GM12878 (cell line): Measurements from ENCODE around the gene TFCP2. TPM values are rescaled to one million over a fixed set of nuclear protein-coding genes. Genes with fewer than 3 reads are reported as not detected.

ENCODE experiments used
- ATAC-seq: fragments of 200-7000 bp; cut with Tn5 transposase; 3 replicates; pipeline ENCODE4 v1.9.1; 2020; ENCODE audit warnings: mild to moderate bottlenecking, moderate library complexity
- BruUV-seq: library from RNA; stranded (reverse); fragments of 400-500 nt; replicated peaks from 2 replicates; lab custom pipeline; 2021; lab: Mats Ljungman, UMichigan
- CTCF ChIA-PET: fragments of 300-600 bp; sonication (Branson Sonifier 250); formaldehyde crosslinking; extraction: SDS; loops from one replicate; lab custom pipeline; 2021; ENCODE audit warnings: inconsistent platforms; lab: Yijun Ruan, JAX
- POLR2A ChIA-PET: fragments of 350-600 bp; formaldehyde crosslinking; extraction: SDS; loops from one replicate; lab custom pipeline; 2021; ENCODE audit warnings: inconsistent platforms; lab: Charles Lee
- RAD21 ChIA-PET: fragments of 300-600 bp; sonication (Branson Sonifier 250); formaldehyde crosslinking; loops from one replicate; lab custom pipeline; 2023; ENCODE audit warnings: antibody characterized with exemption; ENCODE audit not compliant: unreplicated experiment; lab: Charles Lee
- SMC1A ChIA-PET: fragments of 300-600 bp; sonication (Branson Sonifier 250); formaldehyde crosslinking; loops from one replicate; lab custom pipeline; 2023; ENCODE audit not compliant: unreplicated experiment, uncharacterized antibody; lab: Charles Lee
- DNase-seq: peaks from one replicate; pipeline ENCODE4 v3.0.0-alpha.2; 2011; ENCODE audit warnings: low read depth, low spot score
- FAIRE-seq: peaks from 3 replicates; lab custom pipeline; 2011; peaks lifted over from hg19 to GRCh38; lab: Jason Lieb, UNC
- H2AFZ ChIP-seq: 2 replicates; pipeline ENCODE4 v1.6.0; 2011; ENCODE audit warnings: low read depth, low read length, control low read depth; ENCODE audit not compliant: control insufficient read depth
- H3K27ac ChIP-seq: 2 replicates; pipeline ENCODE4 v1.5.1; 2011; ENCODE audit warnings: control low read depth; ENCODE audit not compliant: control insufficient read depth, insufficient read depth
- H3K27me3 ChIP-seq, 2 experiments: replicated peaks in 1 of 2; 2 replicates each; pipeline versions ENCODE4 v1.6.0 to v1.6.1; 2011; ENCODE audit warnings: low read length in 1 of 2; ENCODE audit not compliant: control insufficient read depth in 2 of 2, insufficient read depth in 2 of 2
- H3K36me3 ChIP-seq, 2 experiments: 2 replicates each; pipeline ENCODE4 v1.5.1; 2011; ENCODE audit warnings: low read length in 1 of 2; ENCODE audit not compliant: control insufficient read depth in 2 of 2, insufficient read depth in 2 of 2
- H3K4me1 ChIP-seq: 2 replicates; pipeline ENCODE4 v1.6.1; 2011; ENCODE audit warnings: mild to moderate bottlenecking, low read length, moderate library complexity, mixed read lengths; ENCODE audit not compliant: control insufficient read depth, insufficient read depth
- H3K4me2 ChIP-seq: 2 replicates; pipeline ENCODE4 v1.6.0; 2011; ENCODE audit warnings: control low read depth; ENCODE audit not compliant: control insufficient read depth, insufficient read depth
- H3K4me3 ChIP-seq: fragments of 200-600 bp; sonication (generic); 2 replicates; pipeline ENCODE4 v1.5.1; 2016
- H3K79me2 ChIP-seq: 2 replicates; pipeline ENCODE4 v1.6.0; 2011; ENCODE audit warnings: low read length; ENCODE audit not compliant: control insufficient read depth, insufficient read depth
- H3K9ac ChIP-seq: 2 replicates; pipeline ENCODE4 v1.8.0; 2011; ENCODE audit warnings: low read length, control low read depth, mixed read lengths; ENCODE audit not compliant: control insufficient read depth, insufficient read depth
- H3K9me3 ChIP-seq: replicated peaks from 3 replicates; pipeline ENCODE4 v1.5.1; 2011; ENCODE audit warnings: mild to moderate bottlenecking, low read length; ENCODE audit not compliant: control insufficient read depth, insufficient read depth
- H4K20me1 ChIP-seq: 2 replicates; pipeline ENCODE4 v1.6.0; 2011; ENCODE audit not compliant: control insufficient read depth, insufficient read depth
- ATF7 ChIP-seq: fragments of 450-650 bp; IDR thresholded peaks from 2 replicates; pipeline ENCODE4 v1.6.1; 2016; ENCODE audit warnings: low read depth, mild to moderate bottlenecking
- EZH2 ChIP-seq: IDR thresholded peaks from 2 replicates; pipeline ENCODE4 v1.6.1; 2012; ENCODE audit warnings: low read depth, mild to moderate bottlenecking, control low read depth, inconsistent platforms, low read length, borderline replicate concordance; ENCODE audit not compliant: control insufficient read depth
- GATAD2B ChIP-seq: fragments of 450-650 bp; conservative IDR thresholded peaks from 2 replicates; pipeline ENCODE4 v1.6.1; 2017; ENCODE audit warnings: low read depth, mild to moderate bottlenecking, moderate library complexity
- MXI1 ChIP-seq: fragments of 150-350 bp; IDR thresholded peaks from 2 replicates; pipeline ENCODE4 v1.6.1; 2011; ENCODE audit warnings: low read depth, mild to moderate bottlenecking, inconsistent platforms, low read length, improper control_type of control experiment
- MYC ChIP-seq: IDR thresholded peaks from 2 replicates; pipeline ENCODE4 v1.6.1; 2011; ENCODE audit warnings: mild to moderate bottlenecking, low read length, moderate library complexity, inconsistent platforms; ENCODE audit not compliant: insufficient read depth, insufficient replicate concordance, insufficient read length, severe bottlenecking
- NFXL1 ChIP-seq: fragments of 450-650 bp; IDR thresholded peaks from 2 replicates; pipeline ENCODE4 v1.6.1; 2017; ENCODE audit warnings: antibody characterized with exemption, mild to moderate bottlenecking, borderline replicate concordance
- NRF1 ChIP-seq: conservative IDR thresholded peaks from 2 replicates; pipeline ENCODE4 v1.6.1; 2011; ENCODE audit warnings: mild to moderate bottlenecking, low read depth, low read length, improper control_type of control experiment
- POLR2AphosphoS2 ChIP-seq: IDR thresholded peaks from 2 replicates; pipeline ENCODE4 v1.6.1; 2011; ENCODE audit warnings: low read depth, mild to moderate bottlenecking, low read length, improper control_type of control experiment, moderate library complexity
- RAD51 ChIP-seq: fragments of 450-650 bp; IDR thresholded peaks from 2 replicates; pipeline ENCODE4 v1.6.1; 2016; ENCODE audit warnings: moderate library complexity, mild to moderate bottlenecking, inconsistent platforms
- RFX5 ChIP-seq: IDR thresholded peaks from 2 replicates; pipeline ENCODE4 v1.6.1; 2011; ENCODE audit warnings: low read depth, low read length, improper control_type of control experiment
- SIX5 ChIP-seq: IDR thresholded peaks from 2 replicates; pipeline ENCODE4 v1.6.1; 2011; ENCODE audit warnings: mild to moderate bottlenecking, low read depth, low read length, moderate library complexity; ENCODE audit not compliant: severe bottlenecking
- SP1 ChIP-seq: IDR thresholded peaks from one replicate; pipeline ENCODE4 v1.6.1; 2011; ENCODE audit warnings: low read depth, low read length
- TAF1 ChIP-seq: IDR thresholded peaks from 2 replicates; pipeline ENCODE4 v1.6.1; 2011; ENCODE audit warnings: mild to moderate bottlenecking, low read depth, low read length, borderline replicate concordance
- YBX1 ChIP-seq: fragments of 450-650 bp; IDR thresholded peaks from 2 replicates; pipeline ENCODE4 v1.6.1; 2016; ENCODE audit warnings: antibody characterized with exemption
- ZNF217 ChIP-seq: fragments of 450-650 bp; IDR thresholded peaks from 2 replicates; pipeline ENCODE4 v1.6.1; 2017; ENCODE audit warnings: antibody characterized with exemption, mild to moderate bottlenecking
- ZZZ3 ChIP-seq: IDR thresholded peaks from 2 replicates; pipeline ENCODE4 v1.6.1; 2011; ENCODE audit warnings: low read depth; ENCODE audit not compliant: control insufficient read depth, insufficient read length
- WGBS: methylation state at CpG from one replicate; pipeline ENCODE4 v1.1.6; 2016; ENCODE audit warnings: low lambda C conversion rate; ENCODE audit not compliant: insufficient replicate concordance, insufficient coverage; ENCODE audit errors: missing lambda C conversion rate; 5-methylcytosine and 5-hydroxymethylcytosine counted together
- in situ Hi-C: fragments of 300-500 bp; cut with MboI; formaldehyde crosslinking; loops from 9 replicates; pipeline ENCODE4 v1.14.3; 2018; ENCODE audit warnings: mixed read lengths
- intact Hi-C: fragments of 100-400 bp; cut with micrococcal nuclease; formaldehyde crosslinking; loops from one replicate; pipeline ENCODE4 v1.14.2; 2022; ENCODE audit not compliant: unreplicated experiment
- polyA plus RNA-seq, 11 experiments: library from polyadenylated mRNA; depleted of rRNA in 4 of 11; unstranded in 6 of 11; stranded (reverse) in 5 of 11; fragments of >200 nt; fragmentation: Nextera tagmentation in 4 of 11; fragmentation: Illumina TruSeq in 1 of 11; extraction: Ambion mirVana in 4 of 11; extraction: Trizol in 1 of 11; gene quantifications; 1 replicate in 1 of 11; 2 replicates in 10 of 11; pipeline versions ENCODE4 v1.2.1 to v1.2.3, GENCODE V29; 2011 to 2016; ENCODE audit warnings: inconsistent platforms in 2 of 11, missing spikeins in 2 of 11, low read depth in 1 of 11
- total RNA-seq, 4 experiments: library from RNA; depleted of rRNA in 3 of 4; stranded (reverse); fragments of >200 nt in 3 of 4; fragmentation: Illumina TruSeq in 1 of 4; extraction: Trizol in 1 of 4; gene quantifications; 2 replicates each; pipeline versions ENCODE4 v1.2.1 to v1.2.3, GENCODE V29; 2013 to 2021
- TF ChIP-seq, protein P1 (sequence below): IDR thresholded peaks from 2 replicates; pipeline ENCODE4 v1.6.1; 2011; ENCODE audit warnings: mild to moderate bottlenecking, low read depth, low read length, moderate library complexity; ENCODE audit not compliant: insufficient replicate concordance
- TF ChIP-seq, protein P2 (sequence below): fragments of 150-350 bp; IDR thresholded peaks from 2 replicates; pipeline ENCODE4 v1.6.1; 2016; ENCODE audit warnings: low read depth, low read length
- TF ChIP-seq, protein P3 (sequence below): fragments of 450-650 bp; IDR thresholded peaks from 2 replicates; pipeline ENCODE4 v1.6.1; 2018; ENCODE audit warnings: mild to moderate bottlenecking, low read depth, moderate library complexity; ENCODE audit not compliant: partially characterized antibody

Gene TFCP2
- total and polyA plus RNA-seq, 10 of the 15 experiments (the other 5 are each of a cell fraction or from before 2014, with no cell fraction given) = 5.8 to 29.7 (median 14.2) TPM

DNA sequence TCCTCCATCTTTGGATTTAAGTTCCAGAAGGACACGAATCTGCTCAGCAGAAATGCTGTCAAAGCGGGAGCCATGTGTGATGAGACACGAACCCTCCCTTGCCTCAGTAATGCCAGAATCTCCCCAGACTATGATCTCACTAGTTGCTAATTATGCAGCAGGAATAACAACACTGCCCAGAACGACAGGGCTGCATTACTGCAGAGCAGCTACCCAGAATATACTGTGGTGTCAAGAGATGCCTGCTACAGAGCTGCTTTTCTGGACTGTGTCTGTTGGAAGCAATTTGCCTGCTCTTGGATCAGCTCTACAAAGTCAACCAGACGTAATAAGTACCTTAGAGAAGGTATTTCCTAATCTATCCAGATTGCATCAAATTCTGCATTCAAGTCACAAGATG is 95.0 kb downstream of the TFCP2 start:
- WGBS = 75% methylated on average over 5 of the region's 5 CpGs
- POLR2A ChIA-PET = no interaction called here
- Histone ChIP-seq H3K9me3 (no peaks in the 10 kb centered on the region), H3K36me3 (no peaks in the 10 kb centered on the region), H3K9ac (no peak overlapping the region), H3K27me3 (no peaks in the 10 kb centered on the region), H4K20me1 (no peaks in the 10 kb centered on the region), H3K4me1 (no peaks in the 10 kb centered on the region), H3K27ac (no peak overlapping the region), H3K4me3 (no peak overlapping the region), H3K79me2 (no peaks in the 10 kb centered on the region; the same call in 1 of the 2 replicates), H2AFZ (no peak overlapping the region), H3K4me2 (no peak overlapping the region)
- no peak for ATAC-seq
- RAD21 ChIA-PET = no interaction called here
- FAIRE-seq = no peak
- in situ Hi-C loops (no loop called here), intact Hi-C loops (no loop called here)
- no TSS peak for BruUV-seq
- SMC1A ChIA-PET = no interaction called here
- CTCF ChIA-PET = no interaction called here
- no peak for DNase-seq
- TF ChIP-seq SP1 = no peak
- TF ChIP-seq, protein P1, sequence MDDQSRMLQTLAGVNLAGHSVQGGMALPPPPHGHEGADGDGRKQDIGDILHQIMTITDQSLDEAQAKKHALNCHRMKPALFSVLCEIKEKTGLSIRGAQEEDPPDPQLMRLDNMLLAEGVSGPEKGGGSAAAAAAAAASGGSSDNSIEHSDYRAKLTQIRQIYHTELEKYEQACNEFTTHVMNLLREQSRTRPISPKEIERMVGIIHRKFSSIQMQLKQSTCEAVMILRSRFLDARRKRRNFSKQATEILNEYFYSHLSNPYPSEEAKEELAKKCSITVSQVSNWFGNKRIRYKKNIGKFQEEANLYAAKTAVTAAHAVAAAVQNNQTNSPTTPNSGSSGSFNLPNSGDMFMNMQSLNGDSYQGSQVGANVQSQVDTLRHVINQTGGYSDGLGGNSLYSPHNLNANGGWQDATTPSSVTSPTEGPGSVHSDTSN = no peak
- TF ChIP-seq MYC = no peak
- no peak for TF ChIP-seq ATF7
- TF ChIP-seq SIX5 = no peak
- no peak for TF ChIP-seq MXI1
- no peak for TF ChIP-seq YBX1
- no peak for TF ChIP-seq EZH2
- no peak for TF ChIP-seq NRF1
- no peak for TF ChIP-seq POLR2AphosphoS2
- TF ChIP-seq, protein P2, sequence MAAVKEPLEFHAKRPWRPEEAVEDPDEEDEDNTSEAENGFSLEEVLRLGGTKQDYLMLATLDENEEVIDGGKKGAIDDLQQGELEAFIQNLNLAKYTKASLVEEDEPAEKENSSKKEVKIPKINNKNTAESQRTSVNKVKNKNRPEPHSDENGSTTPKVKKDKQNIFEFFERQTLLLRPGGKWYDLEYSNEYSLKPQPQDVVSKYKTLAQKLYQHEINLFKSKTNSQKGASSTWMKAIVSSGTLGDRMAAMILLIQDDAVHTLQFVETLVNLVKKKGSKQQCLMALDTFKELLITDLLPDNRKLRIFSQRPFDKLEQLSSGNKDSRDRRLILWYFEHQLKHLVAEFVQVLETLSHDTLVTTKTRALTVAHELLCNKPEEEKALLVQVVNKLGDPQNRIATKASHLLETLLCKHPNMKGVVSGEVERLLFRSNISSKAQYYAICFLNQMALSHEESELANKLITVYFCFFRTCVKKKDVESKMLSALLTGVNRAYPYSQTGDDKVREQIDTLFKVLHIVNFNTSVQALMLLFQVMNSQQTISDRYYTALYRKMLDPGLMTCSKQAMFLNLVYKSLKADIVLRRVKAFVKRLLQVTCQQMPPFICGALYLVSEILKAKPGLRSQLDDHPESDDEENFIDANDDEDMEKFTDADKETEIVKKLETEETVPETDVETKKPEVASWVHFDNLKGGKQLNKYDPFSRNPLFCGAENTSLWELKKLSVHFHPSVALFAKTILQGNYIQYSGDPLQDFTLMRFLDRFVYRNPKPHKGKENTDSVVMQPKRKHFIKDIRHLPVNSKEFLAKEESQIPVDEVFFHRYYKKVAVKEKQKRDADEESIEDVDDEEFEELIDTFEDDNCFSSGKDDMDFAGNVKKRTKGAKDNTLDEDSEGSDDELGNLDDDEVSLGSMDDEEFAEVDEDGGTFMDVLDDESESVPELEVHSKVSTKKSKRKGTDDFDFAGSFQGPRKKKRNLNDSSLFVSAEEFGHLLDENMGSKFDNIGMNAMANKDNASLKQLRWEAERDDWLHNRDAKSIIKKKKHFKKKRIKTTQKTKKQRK = no peak
- TF ChIP-seq, protein P3, sequence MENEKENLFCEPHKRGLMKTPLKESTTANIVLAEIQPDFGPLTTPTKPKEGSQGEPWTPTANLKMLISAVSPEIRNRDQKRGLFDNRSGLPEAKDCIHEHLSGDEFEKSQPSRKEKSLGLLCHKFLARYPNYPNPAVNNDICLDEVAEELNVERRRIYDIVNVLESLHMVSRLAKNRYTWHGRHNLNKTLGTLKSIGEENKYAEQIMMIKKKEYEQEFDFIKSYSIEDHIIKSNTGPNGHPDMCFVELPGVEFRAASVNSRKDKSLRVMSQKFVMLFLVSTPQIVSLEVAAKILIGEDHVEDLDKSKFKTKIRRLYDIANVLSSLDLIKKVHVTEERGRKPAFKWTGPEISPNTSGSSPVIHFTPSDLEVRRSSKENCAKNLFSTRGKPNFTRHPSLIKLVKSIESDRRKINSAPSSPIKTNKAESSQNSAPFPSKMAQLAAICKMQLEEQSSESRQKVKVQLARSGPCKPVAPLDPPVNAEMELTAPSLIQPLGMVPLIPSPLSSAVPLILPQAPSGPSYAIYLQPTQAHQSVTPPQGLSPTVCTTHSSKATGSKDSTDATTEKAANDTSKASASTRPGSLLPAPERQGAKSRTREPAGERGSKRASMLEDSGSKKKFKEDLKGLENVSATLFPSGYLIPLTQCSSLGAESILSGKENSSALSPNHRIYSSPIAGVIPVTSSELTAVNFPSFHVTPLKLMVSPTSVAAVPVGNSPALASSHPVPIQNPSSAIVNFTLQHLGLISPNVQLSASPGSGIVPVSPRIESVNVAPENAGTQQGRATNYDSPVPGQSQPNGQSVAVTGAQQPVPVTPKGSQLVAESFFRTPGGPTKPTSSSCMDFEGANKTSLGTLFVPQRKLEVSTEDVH = no peak
- TF ChIP-seq NFXL1 = no peak
- no peak for TF ChIP-seq TAF1
- no peak for TF ChIP-seq GATAD2B
- no peak for TF ChIP-seq ZZZ3
- no peak for TF ChIP-seq ZNF217
- TF ChIP-seq RFX5 = no peak
- no peak for TF ChIP-seq RAD51
